NCI-H345 (cell line): Measurements from ENCODE around the gene ILDR1.
A peak's percentile ranks its signal among the peaks of the same experiment; 100 is the strongest.
"Not testable (repeated sequence)": the region's sequence is repeated elsewhere in the genome, so short reads cannot be mapped to it uniquely, and the experiment has no call there.

Experiments
- DNase-seq: peaks from one replicate; lab custom pipeline; 2025; lab: John Stamatoyannopoulos, UW

Gene ILDR1

DNA sequence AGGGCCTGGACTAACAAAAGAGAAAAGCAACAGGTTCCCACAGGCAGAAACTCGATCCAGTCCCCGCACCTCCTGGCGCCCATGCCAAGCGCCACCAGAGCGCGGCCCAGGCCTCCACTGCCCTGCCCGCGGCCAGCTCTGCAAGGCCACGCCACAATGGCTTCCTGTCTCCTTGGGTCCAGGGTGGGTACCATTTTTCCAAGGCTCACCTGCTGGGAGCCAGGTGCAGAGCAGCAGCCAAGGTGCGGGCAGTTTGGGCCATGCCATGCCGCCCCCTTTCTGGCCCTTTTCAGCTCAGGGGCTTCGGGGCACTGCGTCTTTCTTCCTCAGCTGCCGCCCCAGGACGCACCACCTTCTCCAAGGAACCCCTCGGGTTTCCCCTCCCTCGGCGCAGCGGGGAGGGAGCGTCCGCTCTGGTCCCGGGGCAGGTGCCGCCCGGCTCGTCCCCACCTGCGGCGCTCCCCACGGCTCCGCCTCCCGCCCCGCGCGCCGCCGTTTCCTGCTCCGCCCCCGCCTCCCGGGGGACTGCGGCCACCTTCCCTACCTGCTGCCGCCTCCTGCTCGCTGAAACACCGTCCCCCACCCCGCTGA lies at the start of gene ILDR1:
TSS of gene ILDR1 (minus strand) at position 437 of the 591 bp plus-strand sequence. CDS start at position 267, 170 bp downstream.
- peak; percentile 67 for DNase-seq

DNA sequence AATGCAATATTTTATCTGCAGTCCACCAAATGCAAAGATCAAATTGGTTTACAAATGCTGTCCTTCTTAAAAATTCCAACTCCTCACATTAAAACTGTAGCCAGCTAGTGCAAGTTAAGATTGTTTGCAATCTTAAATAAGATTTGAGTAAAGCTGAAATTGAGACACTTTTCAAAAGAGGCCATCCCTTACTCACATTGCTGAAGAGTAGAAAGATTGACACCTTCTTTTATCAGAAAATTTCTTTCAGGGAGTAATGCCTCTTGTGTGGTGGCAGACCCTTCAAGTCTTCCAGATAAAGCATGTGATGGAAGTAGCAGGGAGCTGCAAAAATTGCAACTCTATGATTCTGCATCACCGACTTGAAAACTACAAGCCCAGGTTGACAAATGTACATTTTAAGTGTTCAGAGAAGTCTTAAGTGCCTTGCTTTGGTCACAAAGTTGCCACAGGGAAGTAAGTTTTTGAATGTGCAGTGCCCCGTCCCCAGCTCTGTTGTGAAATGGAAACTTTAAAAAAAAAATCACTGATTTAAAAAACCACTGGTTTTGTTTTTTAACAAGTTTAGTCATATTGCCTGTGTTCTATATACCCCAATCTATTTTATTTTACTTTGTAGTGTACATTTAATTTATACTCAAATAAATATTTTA lies 45.7 kb upstream of the ILDR1 start:
- no peak for DNase-seq

DNA sequence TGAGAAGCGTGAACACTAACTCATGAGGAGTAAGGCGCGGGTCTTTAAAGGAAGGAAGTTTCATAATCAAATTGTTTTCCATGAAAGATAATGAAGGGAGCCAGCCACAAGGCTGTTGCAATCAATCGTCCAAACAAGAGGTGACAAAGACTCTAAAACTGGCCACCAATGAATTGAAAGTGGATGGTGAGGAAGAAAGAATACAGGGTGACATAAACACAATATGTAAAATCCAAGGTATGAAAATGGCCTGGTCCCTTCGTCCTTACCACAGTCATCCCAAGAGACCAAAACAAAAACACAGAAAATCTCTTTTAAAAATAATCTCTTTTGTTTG lies 45.1 kb upstream of the ILDR1 start:
- no peak for DNase-seq

DNA sequence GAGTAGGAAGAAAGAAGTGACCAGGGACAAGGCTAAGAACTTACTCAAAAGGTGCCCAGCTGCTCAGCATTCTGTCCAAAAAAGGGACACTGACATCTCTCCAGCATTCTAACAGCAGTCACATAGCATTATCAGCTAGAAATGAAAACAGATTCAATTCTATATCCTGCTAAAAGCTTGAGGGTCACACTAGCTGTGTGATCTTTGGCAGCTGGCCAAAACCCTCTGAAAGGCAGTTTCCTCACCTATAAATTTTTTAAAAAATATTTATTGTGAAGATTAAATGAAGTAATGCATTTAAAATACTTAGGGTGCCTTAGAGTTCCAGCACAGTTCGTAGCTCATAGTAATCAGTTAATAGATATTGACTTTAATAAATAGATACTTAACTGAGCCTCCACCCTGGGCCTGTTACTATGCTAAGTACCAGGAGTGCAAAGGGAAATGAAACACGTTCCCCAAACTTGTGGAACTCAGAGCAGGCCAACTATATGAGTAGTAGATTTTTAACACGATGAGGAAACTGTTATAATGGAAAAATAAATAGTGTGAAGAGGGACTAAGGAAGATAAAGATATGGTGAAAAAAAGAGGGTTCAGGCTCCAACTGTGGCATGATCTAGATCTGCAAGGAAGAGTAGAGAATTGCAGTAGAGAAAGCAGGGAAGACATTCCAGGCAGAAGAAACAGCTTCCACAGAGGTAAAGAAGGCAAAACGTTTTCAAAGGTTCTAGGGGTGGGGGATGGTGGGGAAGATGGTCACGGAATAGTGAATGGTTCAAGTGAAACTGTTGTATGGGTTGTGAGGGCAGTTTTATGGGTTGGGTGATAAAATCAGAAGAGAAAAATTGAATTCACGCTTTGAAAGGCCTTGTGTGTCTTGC lies 44.5 kb upstream of the ILDR1 start:
- DNase-seq: no peak

DNA sequence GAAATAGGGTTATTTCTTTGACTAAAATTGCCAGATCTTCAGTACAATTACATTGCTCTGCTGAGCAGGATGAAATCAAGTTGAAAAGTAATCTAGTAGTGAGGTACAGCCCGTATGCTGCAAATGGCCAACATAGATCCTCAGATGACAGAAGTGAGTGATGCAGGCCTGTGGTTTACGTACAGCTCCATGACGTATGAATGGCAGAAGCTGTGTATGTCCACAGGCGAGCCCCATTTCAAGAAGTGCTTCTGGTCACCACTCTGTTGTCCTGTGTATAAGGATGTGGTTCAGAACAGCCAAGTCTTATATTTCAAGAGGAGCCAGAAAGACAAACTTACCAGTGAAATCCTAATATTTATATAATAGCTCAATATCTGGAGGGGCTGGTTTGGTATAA lies 42.3 kb upstream of the ILDR1 start:
- DNase-seq: no peak

DNA sequence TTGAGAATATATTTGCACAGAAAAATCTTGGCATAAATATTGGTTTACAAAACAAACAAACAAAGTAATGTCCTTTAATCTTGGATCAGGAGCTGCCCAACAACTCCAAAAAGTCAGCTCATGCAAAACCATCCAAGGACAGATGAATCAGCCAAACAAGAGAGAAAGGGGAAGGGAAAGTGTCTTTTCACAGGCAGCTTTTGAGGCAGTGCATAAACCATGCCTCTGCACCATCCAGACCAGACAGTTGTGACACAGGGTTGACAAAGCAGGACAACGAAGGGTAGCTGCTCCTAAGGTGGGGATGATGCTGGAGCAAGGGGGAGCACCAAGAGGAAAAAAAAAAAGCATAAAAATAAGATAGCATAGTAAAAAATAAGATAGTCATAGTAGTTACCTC lies 41.9 kb upstream of the ILDR1 start:
- DNase-seq: no peak

DNA sequence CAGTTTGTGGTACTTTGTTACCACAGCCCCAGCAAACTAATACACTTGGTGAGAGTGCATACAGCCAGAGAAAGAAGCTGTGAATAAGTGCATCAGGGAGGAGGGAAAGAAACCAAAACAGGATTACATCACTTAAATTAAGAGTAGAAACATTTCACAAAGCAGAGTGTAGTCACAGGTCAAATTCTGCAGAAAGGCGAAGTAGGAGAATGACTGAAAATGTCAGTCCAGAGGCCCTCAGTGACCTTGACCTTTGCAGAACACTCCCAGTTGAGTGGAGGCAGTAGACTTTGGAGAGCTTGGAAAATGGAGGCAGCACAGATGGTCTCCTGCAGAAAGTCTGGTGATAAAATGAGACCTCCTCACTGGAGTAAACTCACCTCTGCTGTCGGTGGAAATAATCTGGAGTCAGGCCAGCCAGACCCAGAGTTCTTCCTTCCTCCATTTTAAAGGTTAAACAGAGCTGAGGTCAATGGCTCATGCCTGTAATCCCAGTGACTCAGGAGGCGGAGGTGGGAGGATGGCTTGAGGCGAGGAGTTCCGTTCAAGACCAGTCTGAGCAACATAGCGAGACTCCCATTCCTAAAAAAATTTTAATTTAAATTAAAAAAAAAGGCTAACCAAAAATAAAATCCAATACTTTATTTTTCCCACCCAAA lies 38.1 kb upstream of the ILDR1 start:
- no peak for DNase-seq

DNA sequence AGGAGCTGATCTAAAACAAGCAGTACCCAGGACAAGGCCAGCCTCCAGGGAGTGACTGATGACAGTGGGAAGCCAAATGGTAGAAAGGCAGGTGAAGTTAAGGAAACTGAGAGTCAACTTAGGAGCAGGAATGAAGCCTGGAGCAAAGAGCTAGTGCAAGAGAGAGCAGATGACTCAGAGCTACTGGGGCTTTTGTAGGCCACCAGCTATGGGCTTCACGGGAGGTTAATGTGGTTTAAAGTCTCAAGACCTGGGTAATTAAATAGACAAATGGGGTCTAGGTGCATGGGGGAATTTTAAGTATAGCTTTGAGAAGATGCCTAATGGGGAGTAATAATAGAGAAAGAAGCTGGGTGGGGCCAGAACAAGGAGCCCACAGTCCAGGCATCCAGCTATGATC lies 36.2 kb upstream of the ILDR1 start:
- DNase-seq: no peak

DNA sequence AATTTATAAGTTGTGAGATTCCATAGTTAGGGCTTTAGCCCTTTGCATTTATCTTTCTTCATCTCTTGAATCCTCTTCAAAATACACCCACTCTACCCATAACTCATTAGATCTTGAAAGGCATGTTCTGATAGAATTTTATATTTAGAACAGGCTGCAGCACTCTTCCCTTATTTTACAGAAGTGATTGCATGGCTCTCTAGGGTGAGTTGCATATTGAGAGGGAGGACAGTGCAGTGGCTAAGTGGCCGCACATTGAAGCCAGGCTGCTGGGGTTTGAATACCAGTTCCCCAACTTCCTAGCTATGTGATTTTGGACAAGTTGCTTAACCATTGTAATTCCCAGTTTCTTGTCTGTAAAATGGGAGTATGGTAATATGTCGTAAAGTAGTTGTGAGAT lies 35.6 kb upstream of the ILDR1 start:
- DNase-seq: no peak

DNA sequence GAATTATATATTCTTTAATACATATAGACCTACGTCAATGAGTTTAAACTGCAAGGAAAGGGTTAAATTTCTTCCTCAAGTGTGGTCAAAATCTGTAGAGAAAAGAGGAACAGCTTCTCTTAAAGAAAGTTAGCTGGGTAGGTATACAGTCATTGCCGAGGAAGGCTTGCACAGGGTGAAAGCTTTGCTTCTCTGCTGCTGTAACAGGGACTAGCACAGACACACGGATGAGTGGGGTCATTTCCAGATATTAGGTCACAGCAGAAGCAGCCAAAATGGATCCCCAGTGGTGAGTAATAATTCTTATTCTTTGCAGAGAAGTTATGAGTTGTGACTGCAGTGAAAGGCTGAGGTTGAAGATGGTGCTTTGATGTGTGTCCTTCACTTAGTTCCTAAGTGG lies 33.2 kb upstream of the ILDR1 start, which contains the start of gene CD86:
TSS of gene CD86 (plus strand) at position 148 of the 400 bp plus-strand sequence. CDS start at position 276, 128 bp downstream.
- DNase-seq: no peak

DNA sequence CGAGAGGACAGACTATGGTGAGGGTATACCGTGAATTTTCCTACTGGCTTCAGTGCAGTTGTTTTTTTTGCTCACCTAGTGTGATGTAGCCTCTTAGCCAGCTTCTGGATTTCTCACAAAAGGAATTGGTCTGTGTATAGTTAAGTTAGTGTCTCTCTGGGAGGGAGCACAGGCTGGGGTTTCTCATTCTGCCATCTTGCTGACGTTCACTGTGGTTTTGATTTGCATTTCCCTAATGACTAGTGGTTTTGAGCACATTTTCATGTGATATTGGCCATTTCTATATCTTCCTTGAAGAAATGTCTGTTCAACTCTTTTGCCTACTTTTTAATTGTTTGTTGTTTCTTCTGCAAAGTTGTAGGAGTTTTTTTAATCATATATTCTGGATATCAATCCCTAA lies 30.9 kb upstream of the ILDR1 start:
- no peak for DNase-seq

DNA sequence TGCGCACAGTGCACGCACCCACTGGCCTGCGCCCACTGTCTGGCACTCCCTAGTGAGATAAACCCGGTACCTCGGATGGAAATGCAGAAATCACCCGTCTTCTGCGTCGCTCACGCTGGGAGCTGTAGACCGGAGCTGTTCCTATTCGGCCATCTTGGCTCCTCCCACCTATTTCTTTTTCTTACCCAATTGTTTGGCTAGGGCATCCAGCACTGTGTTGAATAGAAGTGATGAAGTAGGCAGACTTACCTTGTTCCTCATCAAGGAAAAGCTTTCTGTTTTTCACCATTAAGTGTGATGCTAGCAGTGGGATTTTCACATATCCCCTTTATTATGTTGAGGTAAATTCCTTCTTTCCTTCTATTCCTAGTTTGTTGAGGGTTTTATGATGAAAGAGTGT lies 25.7 kb upstream of the ILDR1 start:
- DNase-seq: not testable (repeated sequence)

DNA sequence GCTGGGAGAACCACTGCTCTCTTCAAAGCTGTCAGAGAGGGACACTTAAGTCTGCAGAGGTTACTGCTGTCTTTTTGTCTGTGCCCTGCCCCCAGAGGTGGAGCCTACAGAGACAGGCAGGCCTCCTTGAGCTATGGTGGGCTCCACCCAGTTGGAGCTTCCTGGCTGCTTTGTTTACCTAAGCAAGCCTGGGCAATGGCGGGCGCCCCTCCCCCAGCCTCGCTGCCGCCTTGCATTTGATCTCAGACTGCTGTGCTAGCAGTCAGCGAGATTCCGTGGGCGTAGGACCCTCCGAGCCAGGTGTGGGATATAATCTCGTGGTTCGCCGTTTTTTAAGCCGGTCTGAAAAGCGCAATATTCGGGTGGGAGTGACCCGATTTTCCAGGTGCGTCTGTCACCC lies 25.2 kb upstream of the ILDR1 start:
- not testable (repeated sequence) for DNase-seq

DNA sequence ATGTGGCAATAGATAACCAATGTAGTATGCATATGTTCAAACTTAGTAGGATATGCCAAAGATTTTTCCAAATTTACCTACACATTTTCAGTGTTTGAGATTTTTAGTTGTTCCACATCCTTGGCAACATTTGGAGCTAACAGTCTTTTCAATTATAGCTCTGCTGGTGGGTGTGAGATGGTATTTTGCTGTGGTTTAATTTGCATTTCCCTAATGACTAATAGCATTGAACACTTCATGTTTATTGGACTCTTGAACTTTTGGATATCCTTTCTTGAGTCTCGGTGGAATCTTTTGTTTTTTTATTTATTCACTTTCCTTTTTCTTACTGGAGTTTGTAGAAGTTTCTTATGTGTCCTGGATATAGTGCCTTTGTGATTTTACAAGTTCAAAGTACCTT lies 11.0 kb upstream of the ILDR1 start:
- DNase-seq: no peak

DNA sequence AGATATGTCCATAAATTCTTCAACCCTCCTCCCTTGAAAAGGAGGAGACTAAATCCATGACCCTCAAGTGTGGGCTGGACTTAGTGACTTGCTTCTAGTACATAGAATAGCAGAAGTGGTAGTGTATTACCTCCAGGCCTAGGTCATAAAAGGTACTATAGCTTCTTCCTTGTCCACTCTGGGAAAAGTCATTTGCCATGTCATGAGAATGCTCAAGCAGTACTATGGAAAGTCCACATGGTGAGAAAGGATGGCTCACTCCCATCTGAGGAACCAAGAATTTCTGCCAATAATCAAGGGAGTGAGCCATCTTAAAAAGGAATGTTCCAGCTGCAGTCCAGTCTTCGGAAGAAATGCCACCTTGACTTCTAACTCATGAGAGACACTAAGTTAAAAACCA lies 10.5 kb upstream of the ILDR1 start:
- DNase-seq: no peak

DNA sequence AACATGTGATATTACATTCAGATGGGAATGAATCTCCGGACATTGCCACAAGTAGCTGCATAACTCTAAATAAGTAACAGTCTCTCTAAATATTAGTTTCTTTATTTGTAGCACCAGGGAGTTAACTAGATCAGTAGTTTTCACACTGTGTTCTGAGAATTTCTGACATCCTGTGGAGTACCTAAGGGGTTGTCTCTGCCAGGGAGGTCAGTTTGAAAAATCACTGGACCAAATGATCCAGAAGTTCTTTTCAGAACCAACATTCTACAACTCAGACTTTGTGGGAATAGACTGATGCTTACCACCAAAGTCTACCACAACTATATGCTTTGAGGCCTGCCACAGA lies 9.0 kb upstream of the ILDR1 start:
- no peak for DNase-seq

DNA sequence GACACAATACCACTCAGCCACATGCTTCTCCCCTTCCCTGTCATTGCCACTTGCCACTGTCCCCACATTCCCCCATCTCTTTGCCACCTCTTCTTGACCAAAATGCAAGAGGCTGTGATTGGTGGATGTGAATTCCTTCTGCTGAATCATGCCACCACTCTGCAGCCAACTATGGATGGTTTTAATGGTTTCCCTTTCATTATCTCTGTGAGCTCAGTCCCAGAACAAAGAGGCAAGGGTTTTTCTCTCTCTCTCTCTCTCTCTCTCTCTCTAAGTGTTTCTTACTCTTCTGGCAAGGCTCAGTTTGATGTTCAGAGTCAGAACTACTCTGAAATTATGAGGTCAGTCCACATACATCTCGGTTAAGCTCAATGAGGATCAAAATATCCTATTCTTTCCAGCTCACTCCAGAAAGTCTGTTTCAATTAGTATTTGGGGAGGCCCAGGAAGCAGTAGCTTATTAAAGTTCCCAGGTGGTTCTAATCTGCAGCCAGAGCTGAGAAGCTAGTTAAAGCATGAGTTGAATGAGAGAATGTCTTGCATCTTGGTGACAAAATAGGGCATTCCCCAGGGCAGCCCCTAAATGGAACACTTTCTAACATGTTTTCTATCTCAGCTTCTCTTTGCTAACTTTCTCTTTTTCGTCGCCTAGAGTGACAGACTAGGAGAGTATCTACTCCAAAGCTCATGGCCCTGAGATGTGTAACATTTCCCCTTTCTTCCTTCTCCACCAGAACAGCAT lies 8.5 kb upstream of the ILDR1 start:
- no peak for DNase-seq

DNA sequence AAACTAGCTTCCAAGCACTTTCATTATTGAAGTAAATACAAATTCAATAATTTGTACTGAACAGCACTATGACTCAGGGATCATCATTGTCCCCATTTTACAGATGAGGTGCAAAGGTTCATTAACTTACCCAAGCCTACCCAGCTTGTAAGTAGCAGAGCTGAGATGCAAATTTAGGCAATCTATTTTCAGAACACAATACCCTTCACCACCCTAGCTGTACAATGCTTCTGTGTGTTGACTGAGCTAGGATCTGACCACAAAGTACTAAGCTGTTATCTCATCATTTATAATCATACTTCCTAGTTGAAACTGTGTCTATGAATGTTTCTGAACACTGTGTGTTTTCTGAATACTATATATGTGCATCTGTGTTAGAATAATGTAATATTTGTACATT lies 3.2 kb upstream of the ILDR1 start:
- DNase-seq: no peak

DNA sequence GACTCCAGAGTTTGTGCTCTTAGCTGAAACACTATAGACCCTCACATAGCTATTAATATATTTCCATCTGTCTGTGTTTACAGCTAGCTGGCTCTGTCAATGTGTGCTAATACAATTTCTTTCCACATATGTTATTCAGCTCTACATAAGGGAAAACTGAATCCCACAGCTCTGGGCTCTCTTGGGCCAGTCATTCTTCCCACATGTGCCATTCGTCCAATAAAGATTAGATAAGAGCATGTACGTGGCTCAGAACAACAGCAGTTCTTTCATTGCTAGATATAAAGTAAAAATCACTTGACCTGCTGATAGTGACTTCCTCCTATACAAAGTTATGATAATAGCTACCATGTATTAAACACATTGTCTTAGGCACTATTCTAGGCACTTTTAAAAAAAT lies 2.8 kb upstream of the ILDR1 start:
- no peak for DNase-seq

DNA sequence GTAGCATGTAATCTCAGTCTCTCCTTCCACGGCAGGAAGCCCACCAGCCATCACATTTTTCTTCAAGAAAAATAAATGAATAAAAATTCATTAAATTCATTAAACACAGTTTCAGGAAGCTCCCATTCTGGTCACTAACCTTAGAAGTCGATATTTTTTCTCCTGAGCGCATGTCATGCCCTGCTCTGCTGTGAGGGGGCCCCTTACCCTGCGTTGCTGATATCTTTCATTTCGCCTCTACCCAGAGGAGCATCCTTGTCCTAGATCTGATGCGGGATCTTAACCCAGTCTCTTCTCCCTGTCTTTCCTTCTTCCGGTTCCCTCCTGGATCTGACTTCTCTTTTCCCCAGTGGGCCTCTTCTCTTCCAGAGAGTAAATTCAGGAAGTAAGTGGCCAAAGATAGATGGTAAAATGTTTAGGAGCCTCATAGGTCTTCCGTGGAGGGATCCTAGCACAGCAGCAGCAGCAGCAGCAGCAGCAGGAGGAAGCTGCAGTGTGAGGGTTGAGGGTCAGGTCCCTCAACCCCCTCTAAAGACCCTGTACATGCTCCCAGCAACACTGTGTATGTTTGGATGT lies 1.4 kb upstream of the ILDR1 start:
- DNase-seq: no peak

DNA sequence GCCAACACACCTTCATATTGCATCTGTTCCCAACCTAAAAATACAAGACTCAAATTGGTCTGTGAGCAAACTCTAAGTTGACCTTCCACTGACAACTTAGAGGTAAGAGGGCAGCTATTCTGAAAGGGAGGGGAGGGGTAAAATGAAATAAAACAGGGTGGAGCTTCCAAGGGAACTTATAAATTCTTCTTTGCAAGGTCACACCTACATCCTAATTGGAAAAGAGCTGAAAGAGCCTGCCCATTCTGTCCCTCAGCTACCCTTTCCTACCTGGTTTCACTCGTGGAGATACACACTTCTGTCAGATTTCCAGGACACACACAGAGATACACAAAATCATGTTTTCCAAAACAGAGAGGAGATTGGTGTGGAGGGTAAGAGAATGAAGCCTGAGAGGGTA lies 1.0 kb downstream of the ILDR1 start:
- DNase-seq: no peak

DNA sequence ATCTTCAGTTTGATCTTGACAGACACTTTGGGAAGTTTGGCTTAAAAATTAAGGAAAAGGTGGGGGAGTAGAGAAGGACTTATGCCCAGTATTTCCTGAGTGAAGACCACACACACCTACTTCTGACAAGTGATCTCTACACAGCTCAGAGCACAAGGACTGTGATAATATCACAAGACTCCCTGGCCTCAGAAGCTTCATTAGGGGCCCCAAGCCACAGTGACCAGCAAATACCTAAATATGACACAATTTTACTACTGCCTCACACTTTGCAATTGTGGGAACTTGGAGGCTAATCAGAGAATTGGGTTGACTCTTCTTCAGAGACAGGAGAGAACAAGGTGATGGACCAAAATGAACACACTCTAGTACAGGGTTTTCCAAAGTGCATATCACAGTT lies 2.6 kb downstream of the ILDR1 start:
- DNase-seq: no peak
